ENCODE measurements around the gene CHADL. TPM values are rescaled to one million over a fixed set of nuclear protein-coding genes. Genes with fewer than 3 reads are reported as not detected.
A peak's percentile ranks its signal among the peaks of the same experiment; 100 is the strongest.

The CHADL gene
- total and polyA plus RNA-seq, 9 of the 15 experiments (the other 6 are each of a cell fraction or from before 2014, with no cell fraction given): not detected

DNA sequence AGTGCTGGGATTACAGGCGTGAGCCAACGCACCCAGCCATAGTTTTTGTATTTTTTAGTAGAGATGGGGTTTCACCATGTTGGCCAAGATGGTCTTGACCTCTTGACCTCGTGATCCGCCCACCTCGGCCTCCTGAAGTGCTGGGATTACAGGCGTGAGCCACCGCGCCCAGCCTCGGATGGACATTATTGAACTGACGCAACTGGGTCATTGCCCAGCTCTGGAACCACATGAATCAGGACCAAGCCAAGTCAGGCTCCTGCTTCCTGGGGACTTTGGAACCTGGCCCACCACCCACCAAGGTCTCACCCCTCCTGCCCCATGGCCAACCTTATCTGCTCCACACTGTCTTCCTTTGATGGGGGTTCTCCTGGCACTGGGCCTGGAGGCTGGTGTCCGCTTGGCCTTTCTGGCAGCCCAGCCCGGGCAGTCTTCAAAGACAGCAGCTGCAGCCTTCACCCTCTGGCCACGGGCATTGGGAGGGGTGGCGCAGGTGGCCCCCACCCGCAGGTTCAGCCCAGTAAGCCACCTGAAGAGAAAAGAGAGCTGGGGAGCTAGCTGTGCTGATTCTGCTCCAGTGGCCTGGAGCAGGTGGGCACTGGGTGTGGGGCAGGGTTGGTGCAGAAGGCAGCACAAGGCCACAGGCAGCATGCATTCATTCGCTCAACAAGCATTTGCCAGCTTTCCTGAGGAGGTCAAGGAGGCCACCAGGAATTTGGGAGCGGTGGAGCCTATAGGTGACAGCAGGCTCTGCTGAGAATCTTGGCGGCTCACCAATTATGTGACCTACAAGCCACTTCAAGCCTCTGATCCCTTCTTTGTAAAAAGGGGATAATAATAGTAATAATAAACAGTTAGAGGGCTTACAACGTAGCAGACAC, 5.7 kb downstream of the CHADL start:
- BruUV-seq (replicated peaks): no TSS peak
- Histone ChIP-seq H3K4me1 (replicated peaks in 1 of 2; ENCODE audit: control insufficient read depth in 2 of 2, insufficient read depth in 2 of 2, low read length in 2 of 2) (peaks cover 0 to 26% of the 10 kb centered on the region in 2 experiments; a peak in 2 of 5 replicates), H3K27ac (ENCODE audit: extremely low read depth, low read depth, low read length) (no peak overlapping the region), H3K9ac (ENCODE audit: insufficient read depth in 1 of 2, low read depth in 2 of 2, low read length in 2 of 2) (peak overlapping the region in 1 of 2 experiments; percentile 26; a peak in 1 of 4 replicates), H3K4me2 (ENCODE audit: insufficient read depth, low read length) (no peak overlapping the region), H3K9me3 (replicated peaks; ENCODE audit: control insufficient read depth, insufficient read depth, low read depth, low read length) (no peaks in the 10 kb centered on the region), H3K4me3 (no peak overlapping the region), H3K9me1 (ENCODE audit: control insufficient read depth, insufficient read depth, low read length) (no peaks in the 10 kb centered on the region), H4K20me1 (replicated peaks; ENCODE audit: control insufficient read depth, insufficient read depth, low read length) (no peaks in the 10 kb centered on the region), H2AFZ (ENCODE audit: low read depth, low read length) (no peak overlapping the region), H3K36me3 (ENCODE audit: control insufficient read depth, insufficient read depth, low read length) (peaks cover 7% of the 10 kb centered on the region; the same call in 1 of the 3 replicates), H3K79me2 (ENCODE audit: control insufficient read depth, insufficient read depth, low read length) (no peaks in the 10 kb centered on the region), H3K27me3 (ENCODE audit: control insufficient read depth in 2 of 2, insufficient read depth in 2 of 2, low read length in 2 of 2) (no peaks in the 10 kb centered on the region; a peak in 1 of 5 replicates)
- ATAC-seq (no peak), DNase-seq (ENCODE audit: extremely low read depth in 1 of 4, low spot score in 3 of 4) (no peak), FAIRE-seq (no peak)
- intact Hi-C loops (cut with micrococcal nuclease) (no loop called here), in situ Hi-C loops (cut with MboI) (no loop called here)
- POLR2A ChIA-PET: interaction anchor here (0.6 kb wide), 1 partner anchor 1521 kb away, joined by 4 read pairs; no protein-coding TSS in a partner anchor
- CTCF ChIA-PET (ENCODE audit: low intra/inter-chr PET ratio): no interaction called here
- 25% methylated on average over 13 of the region's 19 CpGs for WGBS (ENCODE audit: insufficient coverage, low coverage, missing lambda C conversion rate)
- TF ChIP-seq, protein P1, sequence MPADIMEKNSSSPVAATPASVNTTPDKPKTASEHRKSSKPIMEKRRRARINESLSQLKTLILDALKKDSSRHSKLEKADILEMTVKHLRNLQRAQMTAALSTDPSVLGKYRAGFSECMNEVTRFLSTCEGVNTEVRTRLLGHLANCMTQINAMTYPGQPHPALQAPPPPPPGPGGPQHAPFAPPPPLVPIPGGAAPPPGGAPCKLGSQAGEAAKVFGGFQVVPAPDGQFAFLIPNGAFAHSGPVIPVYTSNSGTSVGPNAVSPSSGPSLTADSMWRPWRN (IDR thresholded peaks at IDR 0.05; ENCODE audit: low read depth): no peak

GRCh38 chr22:41231369-41231768, 9.4 kb downstream of the CHADL start:
- in situ Hi-C loops (cut with MboI): no loop called here
- CTCF ChIA-PET (ENCODE audit: low intra/inter-chr PET ratio): no interaction called here
- no peak for FAIRE-seq
- TF ChIP-seq SMAD2 (IDR thresholded peaks at IDR 0.05; ENCODE audit: low read depth, low read length) (no peak), ZBTB34 (CRISPR knock-in tag; IDR thresholded peaks at IDR 0.05) (no peak), IRF9 (tag; IDR thresholded peaks at IDR 0.05) (no peak), XRCC3 (IDR thresholded peaks at IDR 0.05) (no peak)

More at GRCh38 chr22:41231369-41231768, 9.4 kb downstream of the CHADL start:
- WGBS (ENCODE audit: insufficient coverage, low coverage, missing lambda C conversion rate): 85% methylated on average over 7 of the region's 7 CpGs
- H3K9me1 ChIP-seq (ENCODE audit: control insufficient read depth, insufficient read depth, low read length): no peaks in the 10 kb centered on the region
- no peaks in the 10 kb centered on the region for H3K79me2 ChIP-seq (ENCODE audit: control insufficient read depth, insufficient read depth, low read length)
- H3K9ac ChIP-seq (ENCODE audit: insufficient read depth in 1 of 2, low read depth in 2 of 2, low read length in 2 of 2): no peak overlapping the region
- no peaks in the 10 kb centered on the region for H3K9me3 ChIP-seq (replicated peaks; ENCODE audit: control insufficient read depth, insufficient read depth, low read depth, low read length)
- H3K36me3 ChIP-seq (ENCODE audit: control insufficient read depth, insufficient read depth, low read length): peaks cover 29% of the 10 kb centered on the region; the same call in 1 of the 3 replicates
- DNase-seq (ENCODE audit: extremely low read depth in 1 of 4, low spot score in 3 of 4): no peak
- H2AFZ ChIP-seq (ENCODE audit: low read depth, low read length): no peak overlapping the region
- intact Hi-C loops (cut with micrococcal nuclease): no loop called here
- no peak overlapping the region for H3K27ac ChIP-seq (ENCODE audit: extremely low read depth, low read depth, low read length)
- ATAC-seq: no peak
- no TSS peak for BruUV-seq (replicated peaks)
- H3K4me2 ChIP-seq (ENCODE audit: insufficient read depth, low read length): no peak overlapping the region
- no peak overlapping the region for H3K4me3 ChIP-seq
- H4K20me1 ChIP-seq (replicated peaks; ENCODE audit: control insufficient read depth, insufficient read depth, low read length): no peaks in the 10 kb centered on the region
- no peaks in the 10 kb centered on the region; a peak in 1 of 5 replicates for H3K27me3 ChIP-seq (ENCODE audit: control insufficient read depth in 2 of 2, insufficient read depth in 2 of 2, low read length in 2 of 2)
- POLR2A ChIA-PET: interaction anchor here (0.6 to 1.3 kb wide), 2 partner anchors 12 to 683 kb away, joined by 3 to 4 read pairs; partner anchors contain the start of gene SHISA8
- peaks cover 0 to 5% of the 10 kb centered on the region in 2 experiments; a peak in 2 of 5 replicates for H3K4me1 ChIP-seq (replicated peaks in 1 of 2; ENCODE audit: control insufficient read depth in 2 of 2, insufficient read depth in 2 of 2, low read length in 2 of 2)
